H9 (cell line): Measurements from ENCODE around the gene GPR153. TPM values are rescaled to one million over a fixed set of nuclear protein-coding genes. Genes with fewer than 3 reads are reported as not detected.

Experiments
- DNase-seq: peaks from one replicate; pipeline ENCODE4 v3.0.0-alpha.2; 2017
- H2AFZ ChIP-seq: one replicate; pipeline ENCODE4 v1.6.1; 2013; ENCODE audit warnings: mild to moderate bottlenecking, low read length, control low read depth, moderate library complexity
- H2AK5ac ChIP-seq: 2 replicates; pipeline ENCODE4 v1.6.1; 2013; ENCODE audit warnings: low read length, control low read depth, mixed read lengths; ENCODE audit not compliant: insufficient read length
- H2BK120ac ChIP-seq: one replicate; pipeline ENCODE4 v1.6.1; 2013; ENCODE audit warnings: low read depth, mild to moderate bottlenecking, low read length, control low read depth, inconsistent platforms; ENCODE audit not compliant: poor library complexity, severe bottlenecking
- H2BK12ac ChIP-seq: 2 replicates; pipeline ENCODE4 v1.6.1; 2013; ENCODE audit warnings: low read length, control low read depth, mixed read lengths, low read depth; ENCODE audit not compliant: insufficient read length
- H2BK15ac ChIP-seq: 2 replicates; pipeline ENCODE4 v1.6.1; 2013; ENCODE audit warnings: low read depth, low read length, control low read depth
- H2BK20ac ChIP-seq: one replicate; pipeline ENCODE4 v1.6.1; 2013; ENCODE audit warnings: low read depth, mild to moderate bottlenecking, low read length, control low read depth, inconsistent platforms; ENCODE audit not compliant: poor library complexity, severe bottlenecking
- H2BK5ac ChIP-seq: 2 replicates; pipeline ENCODE4 v1.6.1; 2013; ENCODE audit warnings: low read length, control low read depth, mixed read lengths; ENCODE audit not compliant: insufficient read length
- H3K14ac ChIP-seq: 2 replicates; pipeline ENCODE4 v1.6.1; 2013; ENCODE audit warnings: low read length, control low read depth; ENCODE audit not compliant: insufficient read depth
- H3K18ac ChIP-seq: 2 replicates; pipeline ENCODE4 v1.6.1; 2013; ENCODE audit warnings: low read depth, mild to moderate bottlenecking, mixed read lengths, low read length, control low read depth; ENCODE audit not compliant: insufficient read length
- H3K23ac ChIP-seq: 2 replicates; pipeline ENCODE4 v1.6.1; 2013; ENCODE audit warnings: low read length, control low read depth, mixed read lengths, low read depth; ENCODE audit not compliant: insufficient read length
- H3K23me2 ChIP-seq: 2 replicates; pipeline ENCODE4 v1.6.1; 2013; ENCODE audit warnings: low read depth, mild to moderate bottlenecking, mixed read lengths, low read length, control low read depth; ENCODE audit not compliant: insufficient read length, poor library complexity, severe bottlenecking
- H3K27ac ChIP-seq: 2 replicates; pipeline ENCODE4 v1.5.1; 2013; ENCODE audit warnings: low read length, control low read depth, mixed read lengths, low read depth; ENCODE audit not compliant: insufficient read length
- H3K27me3 ChIP-seq: 2 replicates; pipeline ENCODE4 v1.6.1; 2013; ENCODE audit warnings: low read length, control low read depth, inconsistent platforms; ENCODE audit not compliant: insufficient read depth
- H3K4ac ChIP-seq: 2 replicates; pipeline ENCODE4 v1.6.1; 2013; ENCODE audit warnings: low read depth, mild to moderate bottlenecking, control low read depth, inconsistent platforms, low read length, moderate library complexity
- H3K4me1 ChIP-seq: 2 replicates; pipeline ENCODE4 v1.6.1; 2013; ENCODE audit warnings: low read length, control low read depth, inconsistent platforms; ENCODE audit not compliant: insufficient read depth
- H3K4me2 ChIP-seq: 2 replicates; pipeline ENCODE4 v1.6.1; 2013; ENCODE audit warnings: low read length, control low read depth, mixed read lengths; ENCODE audit not compliant: insufficient read length, insufficient read depth
- H3K56ac ChIP-seq: 2 replicates; pipeline ENCODE4 v1.6.1; 2013; ENCODE audit warnings: low read depth, mild to moderate bottlenecking, mixed read lengths, low read length, control low read depth; ENCODE audit not compliant: insufficient read length
- H3K79me1 ChIP-seq: 2 replicates; pipeline ENCODE4 v1.6.1; 2013; ENCODE audit warnings: low read depth, mild to moderate bottlenecking, moderate library complexity, low read length, control low read depth, inconsistent platforms; ENCODE audit not compliant: insufficient read depth, poor library complexity, severe bottlenecking
- H3K79me2 ChIP-seq: 2 replicates; pipeline ENCODE4 v1.6.1; 2013; ENCODE audit warnings: low read length, control low read depth, inconsistent platforms; ENCODE audit not compliant: insufficient read depth
- H3K9ac ChIP-seq: 2 replicates; pipeline ENCODE4 v1.6.1; 2013; ENCODE audit warnings: low read length, control low read depth, mixed read lengths; ENCODE audit not compliant: insufficient read length; ENCODE audit errors: extremely low read depth
- H3K9me3 ChIP-seq: one replicate; pipeline ENCODE4 v1.6.1; 2013; ENCODE audit warnings: low read depth, low read length, inconsistent platforms; ENCODE audit not compliant: control insufficient read depth
- H3T11ph ChIP-seq: one replicate; pipeline ENCODE4 v1.6.1; 2013; ENCODE audit warnings: mild to moderate bottlenecking, low read length, control low read depth, inconsistent platforms
- H4K20me1 ChIP-seq: one replicate; pipeline ENCODE4 v1.6.1; 2013; ENCODE audit not compliant: control insufficient read depth, insufficient read length, insufficient read depth
- H4K5ac ChIP-seq: 2 replicates; pipeline ENCODE4 v1.6.1; 2013; ENCODE audit warnings: low read depth, mild to moderate bottlenecking, mixed read lengths, low read length, control low read depth; ENCODE audit not compliant: insufficient read length
- H4K8ac ChIP-seq: replicated peaks from 2 replicates; pipeline ENCODE4 v1.6.1; 2013; ENCODE audit warnings: low read length, control low read depth, mixed read lengths, low read depth; ENCODE audit not compliant: insufficient read length
- H4K91ac ChIP-seq: 2 replicates; pipeline ENCODE4 v1.6.1; 2013; ENCODE audit warnings: low read depth, mild to moderate bottlenecking, moderate library complexity, mixed read lengths, low read length, control low read depth; ENCODE audit not compliant: insufficient read length
- H3K27ac Mint-ChIP-seq, 3 experiments: 2 replicates in 2 of 3; 3 replicates in 1 of 3; pipeline ENCODE4 v1.8.0; 2020 to 2021; ENCODE audit warnings: mixed read lengths in 3 of 3, mild to moderate bottlenecking in 1 of 3, moderate library complexity in 1 of 3
- H3K27me3 Mint-ChIP-seq: 2 replicates; pipeline ENCODE4 v1.8.0; 2021; ENCODE audit warnings: low read depth, mild to moderate bottlenecking, moderate library complexity, mixed read lengths
- H3K36me3 Mint-ChIP-seq, 3 experiments: 2 replicates in 2 of 3; 3 replicates in 1 of 3; pipeline ENCODE4 v1.8.0; 2020 to 2021; ENCODE audit warnings: low read depth in 3 of 3, mixed read lengths in 3 of 3; ENCODE audit not compliant: insufficient read depth in 1 of 3
- H3K4me1 Mint-ChIP-seq, 2 experiments: 2 replicates each; pipeline ENCODE4 v1.8.0; 2020; ENCODE audit warnings: mixed read lengths in 2 of 2
- H3K4me3 Mint-ChIP-seq, 2 experiments: 2 replicates in 1 of 2; 3 replicates in 1 of 2; pipeline ENCODE4 v1.8.0; 2020 to 2021; ENCODE audit warnings: mild to moderate bottlenecking in 2 of 2, mixed read lengths in 2 of 2, moderate library complexity in 1 of 2
- H3K9me3 Mint-ChIP-seq, 2 experiments: 2 replicates in 1 of 2; 3 replicates in 1 of 2; pipeline ENCODE4 v1.8.0; 2020; ENCODE audit warnings: mild to moderate bottlenecking in 2 of 2, mixed read lengths in 2 of 2, moderate library complexity in 1 of 2
- WGBS: extraction: QIAGEN DNeasy Blood & Tissue Kit; methylation state at CpG from one replicate; pipeline ENCODE4 v1.1.7; 2013; ENCODE audit warnings: missing lambda C conversion rate, low lambda C conversion rate, mixed read lengths; ENCODE audit not compliant: insufficient read length; ENCODE audit errors: extremely low coverage; 5-methylcytosine and 5-hydroxymethylcytosine counted together
- total RNA-seq: library from RNA; stranded (reverse); gene quantifications from 2 replicates; pipeline ENCODE4 v1.2.1, GENCODE V29; 2021
- TF ChIP-seq, protein P1 (sequence below): fragments of 200-600 bp; sonication (generic); conservative IDR thresholded peaks from 3 replicates; pipeline ENCODE4 v1.8.0; 2021; ENCODE audit warnings: antibody characterized with exemption, mild to moderate bottlenecking

GPR153 gene
- total RNA-seq, 1 experiment from 2014 or later: 8.9 TPM

DNA sequence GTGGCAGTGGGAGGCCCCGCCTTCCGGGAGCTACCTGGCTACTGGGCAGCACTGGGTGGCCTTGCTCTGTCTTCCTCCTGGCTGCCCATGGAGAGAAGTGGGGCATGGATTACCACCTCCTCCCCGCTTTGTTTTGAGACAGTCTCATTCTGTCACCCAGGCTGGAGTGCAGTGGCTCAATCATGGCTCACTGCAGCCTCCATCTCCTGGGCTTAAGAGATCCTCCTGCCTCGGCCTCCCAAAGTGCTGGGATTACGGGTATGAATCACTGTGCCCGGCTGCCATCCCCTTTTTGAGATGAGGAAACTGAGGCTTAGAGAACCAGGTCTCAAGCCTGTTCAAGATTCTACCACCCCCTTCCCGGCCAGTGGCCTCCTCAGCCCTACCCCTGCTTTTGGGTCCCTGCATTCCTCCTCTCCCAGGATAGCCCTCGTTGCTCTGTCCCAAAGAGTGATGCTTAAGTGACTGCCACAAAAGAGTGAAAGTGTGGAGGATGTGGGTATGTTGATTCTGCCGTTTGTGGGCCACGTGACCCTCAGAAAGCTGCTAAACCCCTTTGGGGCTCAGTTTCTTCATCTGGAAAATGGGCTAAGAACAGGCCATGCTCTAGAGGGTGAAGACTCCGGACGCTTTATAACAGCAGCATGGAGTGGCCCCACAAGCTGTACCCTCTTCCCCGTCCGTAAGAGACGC is 9.1 kb downstream of the GPR153 start:
- Mint-ChIP-seq H3K27me3 (peaks cover 60% of the 10 kb centered on the region), H3K27ac (no peak overlapping the region), H3K36me3 (peaks cover 0 to 3% (median 2%) of the 10 kb centered on the region in 3 experiments; a peak in 4 of 7 replicates), H3K4me1 (peaks cover 10 to 14% of the 10 kb centered on the region in 2 experiments), H3K4me3 (no peak overlapping the region; a peak in 1 of 5 replicates), H3K9me3 (no peaks in the 10 kb centered on the region)
- H3K56ac ChIP-seq: no peak overlapping the region
- H2BK12ac ChIP-seq: no peak overlapping the region
- no peak overlapping the region for H3T11ph ChIP-seq
- no peak overlapping the region for H3K14ac ChIP-seq
- no peak overlapping the region for H3K27ac ChIP-seq
- no peaks in the 10 kb centered on the region for H3K79me1 ChIP-seq
- no peak overlapping the region for H3K18ac ChIP-seq
- no peak overlapping the region for H2AK5ac ChIP-seq
- H3K23me2 ChIP-seq: peaks cover 3% of the 10 kb centered on the region
- TF ChIP-seq, protein P1, sequence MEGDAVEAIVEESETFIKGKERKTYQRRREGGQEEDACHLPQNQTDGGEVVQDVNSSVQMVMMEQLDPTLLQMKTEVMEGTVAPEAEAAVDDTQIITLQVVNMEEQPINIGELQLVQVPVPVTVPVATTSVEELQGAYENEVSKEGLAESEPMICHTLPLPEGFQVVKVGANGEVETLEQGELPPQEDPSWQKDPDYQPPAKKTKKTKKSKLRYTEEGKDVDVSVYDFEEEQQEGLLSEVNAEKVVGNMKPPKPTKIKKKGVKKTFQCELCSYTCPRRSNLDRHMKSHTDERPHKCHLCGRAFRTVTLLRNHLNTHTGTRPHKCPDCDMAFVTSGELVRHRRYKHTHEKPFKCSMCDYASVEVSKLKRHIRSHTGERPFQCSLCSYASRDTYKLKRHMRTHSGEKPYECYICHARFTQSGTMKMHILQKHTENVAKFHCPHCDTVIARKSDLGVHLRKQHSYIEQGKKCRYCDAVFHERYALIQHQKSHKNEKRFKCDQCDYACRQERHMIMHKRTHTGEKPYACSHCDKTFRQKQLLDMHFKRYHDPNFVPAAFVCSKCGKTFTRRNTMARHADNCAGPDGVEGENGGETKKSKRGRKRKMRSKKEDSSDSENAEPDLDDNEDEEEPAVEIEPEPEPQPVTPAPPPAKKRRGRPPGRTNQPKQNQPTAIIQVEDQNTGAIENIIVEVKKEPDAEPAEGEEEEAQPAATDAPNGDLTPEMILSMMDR: no peak
- H2BK15ac ChIP-seq: no peak overlapping the region
- H3K4me2 ChIP-seq: no peak overlapping the region
- H3K9ac ChIP-seq: no peak overlapping the region
- WGBS: no CpG with 5 or more reads among the region's 15 CpGs
- no peak overlapping the region for H2AFZ ChIP-seq
- H2BK120ac ChIP-seq: no peak overlapping the region
- H3K9me3 ChIP-seq: no peaks in the 10 kb centered on the region
- H2BK20ac ChIP-seq: no peak overlapping the region
- peaks cover 18% of the 10 kb centered on the region; the same call in 1 of the 2 replicates for H3K27me3 ChIP-seq
- no peaks in the 10 kb centered on the region for H3K4me1 ChIP-seq
- no peak overlapping the region for H3K23ac ChIP-seq
- no peak for DNase-seq
- H4K20me1 ChIP-seq: no peaks in the 10 kb centered on the region
- no peaks in the 10 kb centered on the region for H3K79me2 ChIP-seq
- H3K4ac ChIP-seq: no peak overlapping the region
- no peak overlapping the region for H2BK5ac ChIP-seq
- H4K8ac ChIP-seq: no peak overlapping the region
- H4K5ac ChIP-seq: no peak overlapping the region
- no peak overlapping the region for H4K91ac ChIP-seq
